WTC11 (cell line): Measurements from ENCODE around the gene PDK2. TPM values are rescaled to one million over a fixed set of nuclear protein-coding genes. Genes with fewer than 3 reads are reported as not detected.
A peak's percentile ranks its signal among the peaks of the same experiment; 100 is the strongest.

Source experiments
- ATF1 ChIP-seq: sonication (generic); formaldehyde crosslinking; IDR thresholded peaks from 2 replicates; pipeline ENCODE4 v1.8.1; 2023; ENCODE audit warnings: mild to moderate bottlenecking, moderate library complexity, missing genetic modification reagents
- CREM ChIP-seq: sonication (generic); formaldehyde crosslinking; IDR thresholded peaks from 2 replicates; pipeline ENCODE4 v1.8.1; 2022; ENCODE audit warnings: mild to moderate bottlenecking, missing genetic modification reagents, moderate library complexity
- ESRRA ChIP-seq: sonication (generic); formaldehyde crosslinking; IDR thresholded peaks from 2 replicates; pipeline ENCODE4 v1.8.1; 2022; ENCODE audit warnings: mild to moderate bottlenecking, missing genetic modification reagents, borderline replicate concordance
- HMGA2 ChIP-seq: fragments of 250-450 bp; sonication (Bioruptor Pico); IDR thresholded peaks from 2 replicates; pipeline ENCODE4 v1.4.0; 2021; ENCODE audit warnings: mild to moderate bottlenecking, moderate library complexity
- JAZF1 ChIP-seq: fragments of 250-450 bp; sonication (Bioruptor Pico); IDR thresholded peaks from 2 replicates; pipeline ENCODE4 v1.9.0; 2021; ENCODE audit warnings: moderate library complexity, mild to moderate bottlenecking, inconsistent platforms
- MXD4 ChIP-seq: fragments of 250-450 bp; sonication (Bioruptor Pico); IDR thresholded peaks from 2 replicates; pipeline ENCODE4 v1.8.0; 2021; ENCODE audit warnings: mild to moderate bottlenecking, moderate library complexity, borderline replicate concordance
- NR3C1 ChIP-seq: sonication (generic); formaldehyde crosslinking; conservative IDR thresholded peaks from 2 replicates; pipeline ENCODE4 v1.8.1; 2023; ENCODE audit warnings: low read depth, mild to moderate bottlenecking, missing genetic modification reagents
- RELA ChIP-seq: sonication (generic); formaldehyde crosslinking; IDR thresholded peaks from 2 replicates; pipeline ENCODE4 v1.8.1; 2022; ENCODE audit warnings: missing genetic modification reagents, mild to moderate bottlenecking, borderline replicate concordance
- RORB ChIP-seq: fragments of 250-450 bp; sonication (Bioruptor Pico); IDR thresholded peaks from 2 replicates; pipeline ENCODE4 v1.9.0; 2021; ENCODE audit warnings: mild to moderate bottlenecking
- SP1 ChIP-seq: sonication (generic); formaldehyde crosslinking; conservative IDR thresholded peaks from 2 replicates; pipeline ENCODE4 v1.8.1; 2022; ENCODE audit warnings: missing genetic modification reagents
- TCF7 ChIP-seq: sonication (generic); formaldehyde crosslinking; IDR thresholded peaks from 2 replicates; pipeline ENCODE4 v1.8.0; 2022; ENCODE audit warnings: mild to moderate bottlenecking, low read depth, missing genetic modification reagents, moderate library complexity
- TEAD4 ChIP-seq: sonication (generic); formaldehyde crosslinking; IDR thresholded peaks from 2 replicates; pipeline ENCODE4 v1.8.0; 2022; ENCODE audit warnings: mild to moderate bottlenecking, missing genetic modification reagents
- ZNF219 ChIP-seq: sonication (generic); formaldehyde crosslinking; IDR thresholded peaks from 2 replicates; pipeline ENCODE4 v1.8.0; 2023; ENCODE audit warnings: missing genetic modification reagents, mild to moderate bottlenecking, borderline replicate concordance
- ZNF232 ChIP-seq: sonication (generic); formaldehyde crosslinking; IDR thresholded peaks from 2 replicates; pipeline ENCODE4 v1.8.0; 2022; ENCODE audit warnings: mild to moderate bottlenecking, missing genetic modification reagents
- ZNF317 ChIP-seq: sonication (generic); formaldehyde crosslinking; IDR thresholded peaks from 2 replicates; pipeline ENCODE4 v1.8.1; 2023; ENCODE audit warnings: low read depth, mild to moderate bottlenecking, moderate library complexity, missing genetic modification reagents, borderline replicate concordance
- ZNF423 ChIP-seq: fragments of 250-450 bp; sonication (Bioruptor Pico); IDR thresholded peaks from 2 replicates; pipeline ENCODE4 v2.1.2; 2022; ENCODE audit warnings: mild to moderate bottlenecking, moderate library complexity
- ZNF671 ChIP-seq: fragments of 250-450 bp; sonication (Bioruptor Pico); IDR thresholded peaks from 2 replicates; pipeline ENCODE4 v1.8.0; 2021; ENCODE audit warnings: mild to moderate bottlenecking
- total RNA-seq: library from RNA; stranded (reverse); gene quantifications from 3 replicates; pipeline ENCODE4 v1.2.3, GENCODE V29; 2021
- TF ChIP-seq, protein P1 (sequence below): sonication (generic); formaldehyde crosslinking; IDR thresholded peaks from 2 replicates; pipeline ENCODE4 v1.8.1; 2023; ENCODE audit warnings: mild to moderate bottlenecking, missing genetic modification reagents, borderline replicate concordance
- TF ChIP-seq, protein P2 (sequence below): sonication (generic); formaldehyde crosslinking; IDR thresholded peaks from 2 replicates; pipeline ENCODE4 v1.8.0; 2022; ENCODE audit warnings: mild to moderate bottlenecking, missing genetic modification reagents
- TF ChIP-seq, protein P3 (sequence below): sonication (generic); formaldehyde crosslinking; IDR thresholded peaks from 2 replicates; pipeline ENCODE4 v1.8.1; 2022; ENCODE audit warnings: low read depth, mild to moderate bottlenecking, moderate library complexity, missing genetic modification reagents, borderline replicate concordance
- TF ChIP-seq, protein P4 (sequence below): sonication (generic); formaldehyde crosslinking; IDR thresholded peaks from 2 replicates; pipeline ENCODE4 v1.8.1; 2023; ENCODE audit warnings: mild to moderate bottlenecking, moderate library complexity, missing genetic modification reagents
- TF ChIP-seq, protein P5 (sequence below): fragments of 200-600 bp; IDR thresholded peaks from 2 replicates; pipeline ENCODE4 v1.8.0; 2022; ENCODE audit warnings: antibody characterized with exemption
- TF ChIP-seq, protein P6 (sequence below): fragments of 250-450 bp; sonication (Bioruptor Pico); IDR thresholded peaks from 2 replicates; pipeline ENCODE4 v1.8.0; 2021; ENCODE audit warnings: mild to moderate bottlenecking
- TF ChIP-seq, protein P7 (sequence below): sonication (generic); formaldehyde crosslinking; IDR thresholded peaks from 2 replicates; pipeline ENCODE4 v1.8.1; 2023; ENCODE audit warnings: mild to moderate bottlenecking, missing genetic modification reagents, moderate library complexity
- TF ChIP-seq, protein P8 (sequence below): fragments of 250-450 bp; sonication (Bioruptor Pico); IDR thresholded peaks from 2 replicates; pipeline ENCODE4 v1.9.0; 2021; ENCODE audit warnings: moderate library complexity, mild to moderate bottlenecking, inconsistent platforms, borderline replicate concordance

Gene PDK2
- total RNA-seq, 1 experiment from 2014 or later = 16.6 TPM

DNA sequence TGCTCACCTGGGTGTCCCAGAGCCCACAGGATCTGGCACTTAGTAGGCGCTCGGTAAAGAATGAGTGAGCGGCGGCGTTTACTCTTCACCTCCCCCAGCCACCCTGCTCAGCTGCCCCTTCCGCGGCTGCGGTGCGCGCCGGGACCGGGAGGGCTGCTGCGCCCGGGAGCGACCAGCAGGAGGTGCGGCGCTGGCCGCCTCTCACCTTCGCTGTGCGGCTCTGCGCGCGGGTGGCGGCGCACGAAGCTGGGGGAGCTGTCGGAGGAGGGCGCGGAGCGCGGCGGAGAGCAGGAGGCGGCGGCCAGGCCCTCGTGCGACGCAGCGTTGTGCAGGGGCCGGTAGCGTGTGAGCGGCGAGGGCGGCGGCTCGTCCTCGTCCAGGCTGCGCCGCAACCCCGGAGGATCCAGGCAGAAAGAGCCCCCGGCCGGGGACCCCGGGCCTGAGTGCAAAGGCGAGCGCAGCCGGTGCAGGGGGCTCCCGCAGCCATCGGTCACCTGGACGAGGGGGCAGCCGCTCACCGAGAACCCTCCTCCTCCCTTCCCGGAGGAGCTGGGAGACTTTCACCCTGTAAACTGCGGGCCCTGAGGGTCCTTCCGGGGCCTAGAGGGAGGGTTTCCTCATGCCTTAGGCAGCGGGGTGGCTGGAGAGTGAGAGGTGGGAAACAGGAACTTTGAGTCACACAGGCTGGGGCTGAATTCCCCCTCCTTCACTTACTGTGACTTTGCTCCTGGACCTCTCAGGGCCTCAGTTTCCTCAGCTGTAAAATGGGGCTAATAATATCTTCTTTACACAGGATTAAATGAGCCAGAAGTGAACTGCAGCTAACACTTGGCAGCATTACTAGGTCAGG, 22.3 kb downstream of the PDK2 start (continued):
- TF ChIP-seq, protein P1, sequence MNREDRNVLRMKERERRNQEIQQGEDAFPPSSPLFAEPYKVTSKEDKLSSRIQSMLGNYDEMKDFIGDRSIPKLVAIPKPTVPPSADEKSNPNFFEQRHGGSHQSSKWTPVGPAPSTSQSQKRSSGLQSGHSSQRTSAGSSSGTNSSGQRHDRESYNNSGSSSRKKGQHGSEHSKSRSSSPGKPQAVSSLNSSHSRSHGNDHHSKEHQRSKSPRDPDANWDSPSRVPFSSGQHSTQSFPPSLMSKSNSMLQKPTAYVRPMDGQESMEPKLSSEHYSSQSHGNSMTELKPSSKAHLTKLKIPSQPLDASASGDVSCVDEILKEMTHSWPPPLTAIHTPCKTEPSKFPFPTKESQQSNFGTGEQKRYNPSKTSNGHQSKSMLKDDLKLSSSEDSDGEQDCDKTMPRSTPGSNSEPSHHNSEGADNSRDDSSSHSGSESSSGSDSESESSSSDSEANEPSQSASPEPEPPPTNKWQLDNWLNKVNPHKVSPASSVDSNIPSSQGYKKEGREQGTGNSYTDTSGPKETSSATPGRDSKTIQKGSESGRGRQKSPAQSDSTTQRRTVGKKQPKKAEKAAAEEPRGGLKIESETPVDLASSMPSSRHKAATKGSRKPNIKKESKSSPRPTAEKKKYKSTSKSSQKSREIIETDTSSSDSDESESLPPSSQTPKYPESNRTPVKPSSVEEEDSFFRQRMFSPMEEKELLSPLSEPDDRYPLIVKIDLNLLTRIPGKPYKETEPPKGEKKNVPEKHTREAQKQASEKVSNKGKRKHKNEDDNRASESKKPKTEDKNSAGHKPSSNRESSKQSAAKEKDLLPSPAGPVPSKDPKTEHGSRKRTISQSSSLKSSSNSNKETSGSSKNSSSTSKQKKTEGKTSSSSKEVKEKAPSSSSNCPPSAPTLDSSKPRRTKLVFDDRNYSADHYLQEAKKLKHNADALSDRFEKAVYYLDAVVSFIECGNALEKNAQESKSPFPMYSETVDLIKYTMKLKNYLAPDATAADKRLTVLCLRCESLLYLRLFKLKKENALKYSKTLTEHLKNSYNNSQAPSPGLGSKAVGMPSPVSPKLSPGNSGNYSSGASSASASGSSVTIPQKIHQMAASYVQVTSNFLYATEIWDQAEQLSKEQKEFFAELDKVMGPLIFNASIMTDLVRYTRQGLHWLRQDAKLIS (CRISPR knock-in tag) = no peak
- TF ChIP-seq RORB (CRISPR knock-in tag) = no peak
- TF ChIP-seq, protein P2, sequence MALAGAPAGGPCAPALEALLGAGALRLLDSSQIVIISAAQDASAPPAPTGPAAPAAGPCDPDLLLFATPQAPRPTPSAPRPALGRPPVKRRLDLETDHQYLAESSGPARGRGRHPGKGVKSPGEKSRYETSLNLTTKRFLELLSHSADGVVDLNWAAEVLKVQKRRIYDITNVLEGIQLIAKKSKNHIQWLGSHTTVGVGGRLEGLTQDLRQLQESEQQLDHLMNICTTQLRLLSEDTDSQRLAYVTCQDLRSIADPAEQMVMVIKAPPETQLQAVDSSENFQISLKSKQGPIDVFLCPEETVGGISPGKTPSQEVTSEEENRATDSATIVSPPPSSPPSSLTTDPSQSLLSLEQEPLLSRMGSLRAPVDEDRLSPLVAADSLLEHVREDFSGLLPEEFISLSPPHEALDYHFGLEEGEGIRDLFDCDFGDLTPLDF (CRISPR knock-in tag) = no peak
- TF ChIP-seq ATF1 (CRISPR knock-in tag) = 0 out of 2 replicates have a peak, but pooled peaks have one; percentile 54
- TF ChIP-seq, protein P3, sequence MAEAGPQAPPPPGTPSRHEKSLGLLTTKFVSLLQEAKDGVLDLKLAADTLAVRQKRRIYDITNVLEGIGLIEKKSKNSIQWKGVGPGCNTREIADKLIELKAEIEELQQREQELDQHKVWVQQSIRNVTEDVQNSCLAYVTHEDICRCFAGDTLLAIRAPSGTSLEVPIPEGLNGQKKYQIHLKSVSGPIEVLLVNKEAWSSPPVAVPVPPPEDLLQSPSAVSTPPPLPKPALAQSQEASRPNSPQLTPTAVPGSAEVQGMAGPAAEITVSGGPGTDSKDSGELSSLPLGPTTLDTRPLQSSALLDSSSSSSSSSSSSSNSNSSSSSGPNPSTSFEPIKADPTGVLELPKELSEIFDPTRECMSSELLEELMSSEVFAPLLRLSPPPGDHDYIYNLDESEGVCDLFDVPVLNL = peak; percentile 68; the same call in 1 of the 2 replicates
- TF ChIP-seq SP1 = peak; percentile 60; the same call in 1 of the 2 replicates
- TF ChIP-seq ZNF232 (CRISPR knock-in tag) = peak; percentile 65; the same call in 1 of the 2 replicates
- no peak for TF ChIP-seq MXD4 (CRISPR knock-in tag)
- TF ChIP-seq, protein P4, sequence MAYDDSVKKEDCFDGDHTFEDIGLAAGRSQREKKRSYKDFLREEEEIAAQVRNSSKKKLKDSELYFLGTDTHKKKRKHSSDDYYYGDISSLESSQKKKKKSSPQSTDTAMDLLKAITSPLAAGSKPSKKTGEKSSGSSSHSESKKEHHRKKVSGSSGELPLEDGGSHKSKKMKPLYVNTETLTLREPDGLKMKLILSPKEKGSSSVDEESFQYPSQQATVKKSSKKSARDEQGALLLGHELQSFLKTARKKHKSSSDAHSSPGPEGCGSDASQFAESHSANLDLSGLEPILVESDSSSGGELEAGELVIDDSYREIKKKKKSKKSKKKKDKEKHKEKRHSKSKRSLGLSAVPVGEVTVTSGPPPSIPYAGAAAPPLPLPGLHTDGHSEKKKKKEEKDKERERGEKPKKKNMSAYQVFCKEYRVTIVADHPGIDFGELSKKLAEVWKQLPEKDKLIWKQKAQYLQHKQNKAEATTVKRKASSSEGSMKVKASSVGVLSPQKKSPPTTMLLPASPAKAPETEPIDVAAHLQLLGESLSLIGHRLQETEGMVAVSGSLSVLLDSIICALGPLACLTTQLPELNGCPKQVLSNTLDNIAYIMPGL = peak; percentile 96
- peak; percentile 83; the same call in 1 of the 2 replicates for TF ChIP-seq TCF7 (CRISPR knock-in tag)
- TF ChIP-seq RELA (CRISPR knock-in tag) = peak; percentile 84; the same call in 1 of the 2 replicates
- peak; percentile 54; the same call in 1 of the 2 replicates for TF ChIP-seq ZNF317 (CRISPR knock-in tag)
- TF ChIP-seq, protein P5, sequence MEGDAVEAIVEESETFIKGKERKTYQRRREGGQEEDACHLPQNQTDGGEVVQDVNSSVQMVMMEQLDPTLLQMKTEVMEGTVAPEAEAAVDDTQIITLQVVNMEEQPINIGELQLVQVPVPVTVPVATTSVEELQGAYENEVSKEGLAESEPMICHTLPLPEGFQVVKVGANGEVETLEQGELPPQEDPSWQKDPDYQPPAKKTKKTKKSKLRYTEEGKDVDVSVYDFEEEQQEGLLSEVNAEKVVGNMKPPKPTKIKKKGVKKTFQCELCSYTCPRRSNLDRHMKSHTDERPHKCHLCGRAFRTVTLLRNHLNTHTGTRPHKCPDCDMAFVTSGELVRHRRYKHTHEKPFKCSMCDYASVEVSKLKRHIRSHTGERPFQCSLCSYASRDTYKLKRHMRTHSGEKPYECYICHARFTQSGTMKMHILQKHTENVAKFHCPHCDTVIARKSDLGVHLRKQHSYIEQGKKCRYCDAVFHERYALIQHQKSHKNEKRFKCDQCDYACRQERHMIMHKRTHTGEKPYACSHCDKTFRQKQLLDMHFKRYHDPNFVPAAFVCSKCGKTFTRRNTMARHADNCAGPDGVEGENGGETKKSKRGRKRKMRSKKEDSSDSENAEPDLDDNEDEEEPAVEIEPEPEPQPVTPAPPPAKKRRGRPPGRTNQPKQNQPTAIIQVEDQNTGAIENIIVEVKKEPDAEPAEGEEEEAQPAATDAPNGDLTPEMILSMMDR = no peak
- TF ChIP-seq ZNF219 (CRISPR knock-in tag) = no peak
- TF ChIP-seq ZNF671 = no peak
- TF ChIP-seq, protein P6, sequence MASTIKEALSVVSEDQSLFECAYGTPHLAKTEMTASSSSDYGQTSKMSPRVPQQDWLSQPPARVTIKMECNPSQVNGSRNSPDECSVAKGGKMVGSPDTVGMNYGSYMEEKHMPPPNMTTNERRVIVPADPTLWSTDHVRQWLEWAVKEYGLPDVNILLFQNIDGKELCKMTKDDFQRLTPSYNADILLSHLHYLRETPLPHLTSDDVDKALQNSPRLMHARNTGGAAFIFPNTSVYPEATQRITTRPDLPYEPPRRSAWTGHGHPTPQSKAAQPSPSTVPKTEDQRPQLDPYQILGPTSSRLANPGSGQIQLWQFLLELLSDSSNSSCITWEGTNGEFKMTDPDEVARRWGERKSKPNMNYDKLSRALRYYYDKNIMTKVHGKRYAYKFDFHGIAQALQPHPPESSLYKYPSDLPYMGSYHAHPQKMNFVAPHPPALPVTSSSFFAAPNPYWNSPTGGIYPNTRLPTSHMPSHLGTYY = no peak
- no peak for TF ChIP-seq HMGA2 (CRISPR knock-in tag)
- TF ChIP-seq CREM = no peak
- peak; percentile 80; the same call in 1 of the 2 replicates for TF ChIP-seq ESRRA
- no peak; the same call in 1 of the 2 replicates for TF ChIP-seq NR3C1 (CRISPR knock-in tag)
- TF ChIP-seq JAZF1 (CRISPR knock-in tag) = no peak
- TF ChIP-seq, protein P7, sequence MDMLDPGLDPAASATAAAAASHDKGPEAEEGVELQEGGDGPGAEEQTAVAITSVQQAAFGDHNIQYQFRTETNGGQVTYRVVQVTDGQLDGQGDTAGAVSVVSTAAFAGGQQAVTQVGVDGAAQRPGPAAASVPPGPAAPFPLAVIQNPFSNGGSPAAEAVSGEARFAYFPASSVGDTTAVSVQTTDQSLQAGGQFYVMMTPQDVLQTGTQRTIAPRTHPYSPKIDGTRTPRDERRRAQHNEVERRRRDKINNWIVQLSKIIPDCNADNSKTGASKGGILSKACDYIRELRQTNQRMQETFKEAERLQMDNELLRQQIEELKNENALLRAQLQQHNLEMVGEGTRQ (CRISPR knock-in tag) = peak; percentile 35; the same call in 1 of the 2 replicates
- peak; percentile 56; the same call in 1 of the 2 replicates for TF ChIP-seq ZNF423 (CRISPR knock-in tag)
- TF ChIP-seq, protein P8, sequence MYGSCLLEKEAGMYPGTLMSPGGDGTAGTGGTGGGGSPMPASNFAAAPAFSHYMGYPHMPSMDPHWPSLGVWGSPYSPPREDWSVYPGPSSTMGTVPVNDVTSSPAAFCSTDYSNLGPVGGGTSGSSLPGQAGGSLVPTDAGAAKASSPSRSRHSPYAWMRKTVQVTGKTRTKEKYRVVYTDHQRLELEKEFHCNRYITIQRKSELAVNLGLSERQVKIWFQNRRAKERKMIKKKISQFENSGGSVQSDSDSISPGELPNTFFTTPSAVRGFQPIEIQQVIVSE (CRISPR knock-in tag) = no peak
- no peak for TF ChIP-seq TEAD4 (CRISPR knock-in tag)
